GM12878 (cell line): ENCODE measurements around the gene TMEM252. TPM values are rescaled to one million over a fixed set of nuclear protein-coding genes. Genes with fewer than 3 reads are reported as not detected.

Experiments
- ATAC-seq: fragments of 200-7000 bp; cut with Tn5 transposase; 3 replicates; pipeline ENCODE4 v1.9.1; 2020; ENCODE audit warnings: mild to moderate bottlenecking, moderate library complexity
- BruUV-seq: library from RNA; stranded (reverse); fragments of 400-500 nt; replicated peaks from 2 replicates; lab custom pipeline; 2021; lab: Mats Ljungman, UMichigan
- CTCF ChIA-PET: fragments of 300-600 bp; sonication (Branson Sonifier 250); formaldehyde crosslinking; extraction: SDS; loops from one replicate; lab custom pipeline; 2021; ENCODE audit warnings: inconsistent platforms; lab: Yijun Ruan, JAX
- POLR2A ChIA-PET: fragments of 350-600 bp; formaldehyde crosslinking; extraction: SDS; loops from one replicate; lab custom pipeline; 2021; ENCODE audit warnings: inconsistent platforms; lab: Charles Lee
- RAD21 ChIA-PET: fragments of 300-600 bp; sonication (Branson Sonifier 250); formaldehyde crosslinking; loops from one replicate; lab custom pipeline; 2023; ENCODE audit warnings: antibody characterized with exemption; ENCODE audit not compliant: unreplicated experiment; lab: Charles Lee
- SMC1A ChIA-PET: fragments of 300-600 bp; sonication (Branson Sonifier 250); formaldehyde crosslinking; loops from one replicate; lab custom pipeline; 2023; ENCODE audit not compliant: unreplicated experiment, uncharacterized antibody; lab: Charles Lee
- DNase-seq: peaks from one replicate; pipeline ENCODE4 v3.0.0-alpha.2; 2011; ENCODE audit warnings: low read depth, low spot score
- FAIRE-seq: peaks from 3 replicates; lab custom pipeline; 2011; peaks lifted over from hg19 to GRCh38; lab: Jason Lieb, UNC
- H2AFZ ChIP-seq: 2 replicates; pipeline ENCODE4 v1.6.0; 2011; ENCODE audit warnings: low read depth, low read length, control low read depth; ENCODE audit not compliant: control insufficient read depth
- H3K27ac ChIP-seq: 2 replicates; pipeline ENCODE4 v1.5.1; 2011; ENCODE audit warnings: control low read depth; ENCODE audit not compliant: control insufficient read depth, insufficient read depth
- H3K27me3 ChIP-seq, 2 experiments: replicated peaks in 1 of 2; 2 replicates each; pipeline versions ENCODE4 v1.6.0 to v1.6.1; 2011; ENCODE audit warnings: low read length in 1 of 2; ENCODE audit not compliant: control insufficient read depth in 2 of 2, insufficient read depth in 2 of 2
- H3K36me3 ChIP-seq, 2 experiments: 2 replicates each; pipeline ENCODE4 v1.5.1; 2011; ENCODE audit warnings: low read length in 1 of 2; ENCODE audit not compliant: control insufficient read depth in 2 of 2, insufficient read depth in 2 of 2
- H3K4me1 ChIP-seq: 2 replicates; pipeline ENCODE4 v1.6.1; 2011; ENCODE audit warnings: mild to moderate bottlenecking, low read length, moderate library complexity, mixed read lengths; ENCODE audit not compliant: control insufficient read depth, insufficient read depth
- H3K4me2 ChIP-seq: 2 replicates; pipeline ENCODE4 v1.6.0; 2011; ENCODE audit warnings: control low read depth; ENCODE audit not compliant: control insufficient read depth, insufficient read depth
- H3K4me3 ChIP-seq: fragments of 200-600 bp; sonication (generic); 2 replicates; pipeline ENCODE4 v1.5.1; 2016
- H3K79me2 ChIP-seq: 2 replicates; pipeline ENCODE4 v1.6.0; 2011; ENCODE audit warnings: low read length; ENCODE audit not compliant: control insufficient read depth, insufficient read depth
- H3K9ac ChIP-seq: 2 replicates; pipeline ENCODE4 v1.8.0; 2011; ENCODE audit warnings: low read length, control low read depth, mixed read lengths; ENCODE audit not compliant: control insufficient read depth, insufficient read depth
- H3K9me3 ChIP-seq: replicated peaks from 3 replicates; pipeline ENCODE4 v1.5.1; 2011; ENCODE audit warnings: mild to moderate bottlenecking, low read length; ENCODE audit not compliant: control insufficient read depth, insufficient read depth
- H4K20me1 ChIP-seq: 2 replicates; pipeline ENCODE4 v1.6.0; 2011; ENCODE audit not compliant: control insufficient read depth, insufficient read depth
- CUX1 ChIP-seq: IDR thresholded peaks from 2 replicates; pipeline ENCODE4 v1.6.1; 2012; ENCODE audit warnings: improper control_type of control experiment, low read depth, low read length; ENCODE audit not compliant: insufficient replicate concordance
- MYB ChIP-seq: fragments of 150-350 bp; IDR thresholded peaks from 2 replicates; pipeline ENCODE4 v1.6.1; 2014; ENCODE audit warnings: mild to moderate bottlenecking, low read depth, low read length, borderline replicate concordance
- POLR2AphosphoS2 ChIP-seq: IDR thresholded peaks from 2 replicates; pipeline ENCODE4 v1.6.1; 2011; ENCODE audit warnings: low read depth, mild to moderate bottlenecking, low read length, improper control_type of control experiment, moderate library complexity
- RB1 ChIP-seq: fragments of 450-650 bp; formaldehyde crosslinking; IDR thresholded peaks from 2 replicates; pipeline ENCODE4 v1.6.1; 2017; ENCODE audit warnings: mild to moderate bottlenecking, borderline replicate concordance
- RCOR1 ChIP-seq: conservative IDR thresholded peaks from 2 replicates; pipeline ENCODE4 v1.6.1; 2012; ENCODE audit warnings: low read depth, low read length, improper control_type of control experiment
- SRF ChIP-seq, 2 experiments: IDR thresholded peaks; 2 replicates each; pipeline ENCODE4 v1.6.1; 2011; ENCODE audit warnings: low read depth in 2 of 2, low read length in 2 of 2, mild to moderate bottlenecking in 1 of 2, moderate library complexity in 1 of 2
- SUPT20H ChIP-seq: IDR thresholded peaks from 2 replicates; pipeline ENCODE4 v1.6.1; 2011; ENCODE audit warnings: low read depth, mild to moderate bottlenecking, low read length, moderate library complexity, borderline replicate concordance; ENCODE audit not compliant: control insufficient read depth
- ZBTB33 ChIP-seq: fragments of 450-650 bp; IDR thresholded peaks from 2 replicates; pipeline ENCODE4 v1.6.1; 2017; ENCODE audit warnings: mild to moderate bottlenecking
- ZBTB4 ChIP-seq: fragments of 450-650 bp; formaldehyde crosslinking; IDR thresholded peaks from 2 replicates; pipeline ENCODE4 v1.4.0; 2022; ENCODE audit warnings: mild to moderate bottlenecking, moderate library complexity
- WGBS: methylation state at CpG from one replicate; pipeline ENCODE4 v1.1.6; 2016; ENCODE audit warnings: low lambda C conversion rate; ENCODE audit not compliant: insufficient replicate concordance, insufficient coverage; ENCODE audit errors: missing lambda C conversion rate; 5-methylcytosine and 5-hydroxymethylcytosine counted together
- in situ Hi-C: fragments of 300-500 bp; cut with MboI; formaldehyde crosslinking; loops from 9 replicates; pipeline ENCODE4 v1.14.3; 2018; ENCODE audit warnings: mixed read lengths
- intact Hi-C: fragments of 100-400 bp; cut with micrococcal nuclease; formaldehyde crosslinking; loops from one replicate; pipeline ENCODE4 v1.14.2; 2022; ENCODE audit not compliant: unreplicated experiment
- polyA plus RNA-seq, 11 experiments: library from polyadenylated mRNA; depleted of rRNA in 4 of 11; unstranded in 6 of 11; stranded (reverse) in 5 of 11; fragments of >200 nt; fragmentation: Nextera tagmentation in 4 of 11; fragmentation: Illumina TruSeq in 1 of 11; extraction: Ambion mirVana in 4 of 11; extraction: Trizol in 1 of 11; gene quantifications; 1 replicate in 1 of 11; 2 replicates in 10 of 11; pipeline versions ENCODE4 v1.2.1 to v1.2.3, GENCODE V29; 2011 to 2016; ENCODE audit warnings: inconsistent platforms in 2 of 11, missing spikeins in 2 of 11, low read depth in 1 of 11
- total RNA-seq, 4 experiments: library from RNA; depleted of rRNA in 3 of 4; stranded (reverse); fragments of >200 nt in 3 of 4; fragmentation: Illumina TruSeq in 1 of 4; extraction: Trizol in 1 of 4; gene quantifications; 2 replicates each; pipeline versions ENCODE4 v1.2.1 to v1.2.3, GENCODE V29; 2013 to 2021

TMEM252 gene
- total and polyA plus RNA-seq, 10 of the 15 experiments (the other 5 are each of a cell fraction or from before 2014, with no cell fraction given) = not detected

- TF ChIP-seq ZBTB4 (no peak), SRF (IDR thresholded peaks at IDR 0.05; ENCODE audit: low read depth in 2 of 2, low read length in 2 of 2) (no peak), SUPT20H (no peak), RCOR1 (no peak)
- TF ChIP-seq, all 136 proteins: peak for 0
These were observed 25.2 kb downstream of the TMEM252 start (continued) for GRCh38 chr9:68515326-68516017.

GRCh38 chr9:68513981-68514380 is 26.7 kb downstream of the TMEM252 start:
- DNase-seq = no peak
- 51% methylated on average over 4 of the region's 4 CpGs for WGBS
- H4K20me1 ChIP-seq = no peaks in the 10 kb centered on the region
- TF ChIP-seq RB1 = no peak
- no peak for TF ChIP-seq MYB
- no peak for TF ChIP-seq POLR2AphosphoS2
- no peak for TF ChIP-seq ZBTB33
- no peak for TF ChIP-seq CUX1
- no peak overlapping the region for H3K4me2 ChIP-seq
- CTCF ChIA-PET = no interaction called here
- no peak for ATAC-seq
- no peak overlapping the region for H3K4me3 ChIP-seq
- H3K27ac ChIP-seq = no peak overlapping the region
- no peak for FAIRE-seq
- SMC1A ChIA-PET = no interaction called here
- H3K27me3 ChIP-seq = no peaks in the 10 kb centered on the region; a peak in 1 of 4 replicates
- no TSS peak for BruUV-seq
- H3K9ac ChIP-seq = no peak overlapping the region
- RAD21 ChIA-PET = no interaction called here
- H3K4me1 ChIP-seq = no peaks in the 10 kb centered on the region
- H3K36me3 ChIP-seq = no peaks in the 10 kb centered on the region
- no peaks in the 10 kb centered on the region for H3K79me2 ChIP-seq
- intact Hi-C loops = no loop called here
- H2AFZ ChIP-seq = no peak overlapping the region
- in situ Hi-C loops = loop anchor here (5.0 kb wide), 1 partner anchor 48 kb away; no protein-coding TSS in a partner anchor
- H3K9me3 ChIP-seq = peaks cover 3% of the 10 kb centered on the region; the same call in 2 of the 3 replicates
- POLR2A ChIA-PET = no interaction called here
